Vagina (tissue), 2 donors: ENCODE results near the gene BUD31.

ENCODE experiments used
- POLR2AphosphoS5 ChIP-seq, 2 donors: sonication (generic); formaldehyde crosslinking; IDR thresholded peaks; one replicate each; pipeline ENCODE4 v1.9.0; 2017; ENCODE audit warnings: antibody characterized with exemption in 2 of 2, mild to moderate bottlenecking in 2 of 2, low read depth in 1 of 2; ENCODE audit not compliant: insufficient read depth in 1 of 2
- TF ChIP-seq, protein P1 (sequence below), 3 experiments: fragments of 450-650 bp in 2 of 3; fragments of 200-600 bp in 1 of 3; sonication (generic) in 1 of 3; IDR thresholded peaks; one replicate each; pipeline ENCODE4 v1.5.1; 2017 to 2019; ENCODE audit warnings: antibody characterized with exemption in 3 of 3, mild to moderate bottlenecking in 2 of 3, moderate library complexity in 2 of 3

DNA sequence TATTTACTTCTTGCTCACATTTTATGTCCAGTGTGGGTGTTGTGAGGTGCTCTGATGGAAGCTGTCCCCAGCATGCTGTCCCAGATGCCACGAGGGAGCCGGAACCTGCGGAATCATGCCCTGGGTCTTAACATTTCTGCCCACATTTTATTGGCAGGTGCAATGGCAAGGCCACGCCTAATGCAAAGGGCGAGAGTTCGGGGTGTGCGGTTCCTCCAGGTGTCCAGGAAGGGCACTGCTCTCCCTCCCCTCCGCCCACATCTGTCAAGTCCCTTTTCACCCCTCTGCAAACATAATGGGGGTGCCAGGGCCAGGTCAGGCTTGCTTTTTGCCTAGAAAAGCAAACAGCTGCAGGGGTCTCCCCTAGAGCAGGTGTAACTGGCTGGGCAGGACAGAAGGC, 16.7 kb upstream of the BUD31 start:
- TF ChIP-seq, protein P1, sequence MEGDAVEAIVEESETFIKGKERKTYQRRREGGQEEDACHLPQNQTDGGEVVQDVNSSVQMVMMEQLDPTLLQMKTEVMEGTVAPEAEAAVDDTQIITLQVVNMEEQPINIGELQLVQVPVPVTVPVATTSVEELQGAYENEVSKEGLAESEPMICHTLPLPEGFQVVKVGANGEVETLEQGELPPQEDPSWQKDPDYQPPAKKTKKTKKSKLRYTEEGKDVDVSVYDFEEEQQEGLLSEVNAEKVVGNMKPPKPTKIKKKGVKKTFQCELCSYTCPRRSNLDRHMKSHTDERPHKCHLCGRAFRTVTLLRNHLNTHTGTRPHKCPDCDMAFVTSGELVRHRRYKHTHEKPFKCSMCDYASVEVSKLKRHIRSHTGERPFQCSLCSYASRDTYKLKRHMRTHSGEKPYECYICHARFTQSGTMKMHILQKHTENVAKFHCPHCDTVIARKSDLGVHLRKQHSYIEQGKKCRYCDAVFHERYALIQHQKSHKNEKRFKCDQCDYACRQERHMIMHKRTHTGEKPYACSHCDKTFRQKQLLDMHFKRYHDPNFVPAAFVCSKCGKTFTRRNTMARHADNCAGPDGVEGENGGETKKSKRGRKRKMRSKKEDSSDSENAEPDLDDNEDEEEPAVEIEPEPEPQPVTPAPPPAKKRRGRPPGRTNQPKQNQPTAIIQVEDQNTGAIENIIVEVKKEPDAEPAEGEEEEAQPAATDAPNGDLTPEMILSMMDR (IDR thresholded peaks at IDR 0.05): no peak
- TF ChIP-seq POLR2AphosphoS5 (IDR thresholded peaks at IDR 0.05; ENCODE audit: insufficient read depth in 1 of 2, low read depth in 1 of 2): no peak
